A673 (cell line): ENCODE measurements around the gene ZDHHC16. TPM values are rescaled to one million over a fixed set of nuclear protein-coding genes. Genes with fewer than 3 reads are reported as not detected.

Experiments
- BruUV-seq: library from RNA; stranded (reverse); fragments of 400-500 nt; replicated peaks from 2 replicates; lab custom pipeline; 2021; lab: Mats Ljungman, UMichigan
- CTCF ChIA-PET: fragments of 300-600 bp; sonication (Branson Sonifier 250); formaldehyde crosslinking; loops from one replicate; lab custom pipeline; 2022; ENCODE audit warnings: antibody characterized with exemption; lab: Charles Lee
- POLR2A ChIA-PET: fragments of 300-600 bp; sonication (Branson Sonifier 250); formaldehyde crosslinking; loops from one replicate; lab custom pipeline; 2022; ENCODE audit warnings: antibody characterized with exemption; ENCODE audit not compliant: low non-redundant PET; lab: Charles Lee
- DNase-seq: peaks from one replicate; pipeline ENCODE4 v3.0.0-alpha.2; 2015; ENCODE audit warnings: low spot score
- H3K27ac ChIP-seq: fragments of 200-600 bp; sonication (generic); 2 replicates; pipeline ENCODE4 v1.5.1; 2016; ENCODE audit warnings: mixed run types, low read depth, mild to moderate bottlenecking, mixed read lengths, antibody characterized with exemption, low read length; ENCODE audit not compliant: poor library complexity, severe bottlenecking
- H3K27me3 ChIP-seq: fragments of 200-600 bp; sonication (generic); replicated peaks from 2 replicates; pipeline ENCODE4 v1.6.1; 2017; ENCODE audit warnings: mixed run types, low read depth, mild to moderate bottlenecking, mixed read lengths, antibody characterized with exemption, low read length; ENCODE audit not compliant: insufficient read depth, poor library complexity
- H3K36me3 ChIP-seq: fragments of 200-600 bp; sonication (generic); 2 replicates; pipeline ENCODE4 v1.6.1; 2016; ENCODE audit warnings: mixed run types, mild to moderate bottlenecking, mixed read lengths, antibody characterized with exemption, low read length; ENCODE audit not compliant: insufficient read depth, poor library complexity, severe bottlenecking
- H3K4me1 ChIP-seq: fragments of 200-600 bp; sonication (generic); 2 replicates; pipeline ENCODE4 v1.6.1; 2017; ENCODE audit warnings: mixed run types, mild to moderate bottlenecking, mixed read lengths, antibody characterized with exemption, low read length; ENCODE audit not compliant: insufficient read depth, poor library complexity, severe bottlenecking
- H3K4me3 ChIP-seq: fragments of 200-600 bp; sonication (generic); 2 replicates; pipeline ENCODE4 v1.5.1; 2016; ENCODE audit warnings: low read depth, mixed run types, mild to moderate bottlenecking, mixed read lengths, low read length; ENCODE audit not compliant: poor library complexity, severe bottlenecking
- H3K9me3 ChIP-seq: fragments of 200-600 bp; sonication (generic); 2 replicates; pipeline ENCODE4 v1.6.1; 2016; ENCODE audit warnings: mixed run types, low read depth, mild to moderate bottlenecking, mixed read lengths, antibody characterized with exemption, low read length; ENCODE audit not compliant: poor library complexity, severe bottlenecking
- CTCF ChIP-seq: fragments of 300-800, 200-600 bp; sonication (generic); conservative IDR thresholded peaks from 2 replicates; pipeline ENCODE4 v1.5.1; 2017; ENCODE audit warnings: low read depth, mild to moderate bottlenecking, antibody characterized with exemption, low read length, moderate library complexity, mixed read lengths
- EZH2 ChIP-seq: fragments of 200-600 bp; sonication (generic); IDR thresholded peaks from 2 replicates; pipeline ENCODE4 v1.6.1; 2017; ENCODE audit warnings: borderline replicate concordance, low read depth, mild to moderate bottlenecking, mixed read lengths, antibody characterized with exemption, low read length; ENCODE audit not compliant: poor library complexity, severe bottlenecking
- intact Hi-C: fragments of 100-400 bp; cut with micrococcal nuclease; formaldehyde crosslinking; loops from one replicate; pipeline ENCODE4 v1.10.0; 2022; ENCODE audit not compliant: unreplicated experiment
- total RNA-seq: library from RNA; stranded (reverse); gene quantifications from 2 replicates; pipeline ENCODE4 v1.2.3, GENCODE V29; 2021

ZDHHC16 gene
- total RNA-seq, 1 experiment from 2014 or later: 49.2 TPM

DNA sequence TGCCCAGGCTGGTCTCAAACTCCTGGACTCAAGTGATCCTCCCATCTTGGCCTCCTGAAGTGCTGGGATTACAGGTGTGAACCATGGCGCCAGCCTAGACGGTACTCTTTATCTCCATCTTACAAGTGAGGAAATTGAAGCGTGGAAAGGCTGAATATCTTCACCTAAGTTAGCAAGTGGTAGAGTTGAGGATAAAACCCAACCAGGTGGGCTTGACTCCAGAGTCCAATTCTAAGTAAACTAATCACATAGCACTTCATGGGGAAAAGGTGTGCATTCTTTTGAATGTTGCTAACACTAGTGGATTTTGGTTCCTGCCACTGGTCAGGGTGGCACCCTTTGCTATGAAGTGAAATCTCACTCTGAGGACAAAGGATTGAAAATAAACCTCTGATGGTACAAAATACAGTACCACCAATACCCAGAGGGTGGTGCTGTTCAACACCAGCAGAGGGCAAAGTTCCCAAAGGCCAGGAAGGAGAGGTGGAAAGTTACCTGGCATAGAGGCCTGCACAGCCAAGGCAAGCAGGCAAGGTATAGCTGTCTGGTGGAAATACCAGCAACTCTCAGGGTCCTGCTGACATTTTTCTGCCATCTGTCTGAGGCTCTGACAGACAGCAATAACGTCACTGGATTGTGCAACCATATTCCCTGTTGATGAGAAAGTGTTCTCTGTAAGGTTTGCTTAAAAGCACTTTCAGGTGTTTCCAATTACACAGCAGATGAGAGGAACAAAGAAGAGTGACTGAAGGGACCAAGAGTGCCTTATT is 17.6 kb downstream of the ZDHHC16 start:
- no TSS peak for BruUV-seq
- Histone ChIP-seq H3K27ac (no peak overlapping the region), H3K4me3 (no peak overlapping the region), H3K27me3 (no peaks in the 10 kb centered on the region), H3K4me1 (no peaks in the 10 kb centered on the region), H3K9me3 (no peaks in the 10 kb centered on the region), H3K36me3 (peaks cover 90% of the 10 kb centered on the region)
- TF ChIP-seq EZH2: no peak
- TF ChIP-seq CTCF: peak; percentile 84
- ChIA-PET POLR2A (no interaction called here), CTCF (interaction anchor here (0.6 kb wide), 1 partner anchor 90 kb away, joined by 3 read pairs; no protein-coding TSS in a partner anchor)
- DNase-seq: peak; percentile 57
- intact Hi-C loops: loop anchor here (1.0 kb wide), 1 partner anchor 90 kb away; no protein-coding TSS in a partner anchor

- intact Hi-C loops: no loop called here
- TF ChIP-seq EZH2 (no peak), CTCF (no peak)
- Histone ChIP-seq H3K4me1 (no peaks in the 10 kb centered on the region), H3K27ac (no peak overlapping the region), H3K4me3 (no peak overlapping the region), H3K9me3 (no peaks in the 10 kb centered on the region), H3K36me3 (peaks cover 90% of the 10 kb centered on the region), H3K27me3 (no peaks in the 10 kb centered on the region)
- POLR2A ChIA-PET: no interaction called here
- no peak for DNase-seq
- CTCF ChIA-PET: interaction anchor here (0.6 kb wide), 1 partner anchor 89 kb away, joined by 3 read pairs; no protein-coding TSS in a partner anchor
- no TSS peak for BruUV-seq
These were observed 18.3 kb downstream of the ZDHHC16 start for GRCh38 chr10:97464226-97464625.

DNA sequence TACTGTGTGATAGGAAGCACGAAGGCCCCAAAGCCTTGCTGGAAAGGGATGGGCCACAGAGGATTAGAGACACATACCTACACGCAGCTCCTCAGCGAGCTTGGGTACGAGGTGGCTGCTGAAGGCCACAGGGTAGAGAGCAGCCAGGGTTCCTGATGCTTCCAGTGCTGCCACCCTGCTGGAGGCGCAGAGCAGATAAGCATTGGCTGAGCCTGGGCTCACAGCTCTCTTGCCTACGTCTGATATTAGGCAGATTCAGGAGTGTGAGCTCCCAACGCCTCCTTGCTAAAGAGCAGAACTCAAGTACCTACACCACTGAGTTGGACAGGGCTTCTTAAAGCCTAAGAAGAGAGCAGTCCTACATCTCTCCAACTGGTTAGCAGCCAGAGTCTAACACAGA is 20.0 kb downstream of the ZDHHC16 start:
- no TSS peak for BruUV-seq
- CTCF ChIA-PET: no interaction called here
- no peak for DNase-seq
- no peaks in the 10 kb centered on the region for H3K27me3 ChIP-seq
- intact Hi-C loops: no loop called here
- peaks cover 90% of the 10 kb centered on the region for H3K36me3 ChIP-seq
- no peak overlapping the region for H3K27ac ChIP-seq
- H3K9me3 ChIP-seq: no peaks in the 10 kb centered on the region
- no peaks in the 10 kb centered on the region for H3K4me1 ChIP-seq
- no peak for TF ChIP-seq EZH2
- no peak for TF ChIP-seq CTCF
- POLR2A ChIA-PET: interaction anchor here (0.5 to 1.0 kb wide), 2 partner anchors 8 to 1580 kb away, joined by 8 to 12 read pairs; no protein-coding TSS in a partner anchor
- H3K4me3 ChIP-seq: no peak overlapping the region
